Uterus (tissue), 4 donors: Measurements from ENCODE around the gene DNAH10. TPM values are rescaled to one million over a fixed set of nuclear protein-coding genes. Genes with fewer than 3 reads are reported as not detected.
A peak's percentile ranks its signal among the peaks of the same experiment; 100 is the strongest.

Experiments used
- DNase-seq, 2 donors: peaks; one replicate each; pipeline ENCODE4 v3.0.0-alpha.2; 2019 to 2020
- H3K27ac ChIP-seq, 2 donors: fragments of 200-600 bp; sonication (generic); 1 replicate in 1 of 2; 2 replicates in 1 of 2; pipeline ENCODE4 v1.5.1; 2016 to 2018
- H3K27me3 ChIP-seq, 2 donors: fragments of 200-600 bp; sonication (generic); one replicate each; pipeline ENCODE4 v1.5.1; 2018 to 2019; ENCODE audit warnings: control low read depth in 1 of 2
- H3K36me3 ChIP-seq, 2 donors: fragments of 200-600 bp; sonication (generic); one replicate each; pipeline ENCODE4 v1.5.1; 2019; ENCODE audit warnings: control low read depth in 1 of 2
- H3K4me1 ChIP-seq, 2 donors: fragments of 200-600 bp; sonication (generic); one replicate each; pipeline ENCODE4 v1.5.1; 2018 to 2019; ENCODE audit warnings: control low read depth in 1 of 2
- H3K4me3 ChIP-seq, 2 donors: fragments of 200-600 bp; sonication (generic); 1 replicate in 1 of 2; 2 replicates in 1 of 2; pipeline ENCODE4 v1.5.1; 2018 to 2019; ENCODE audit warnings: mild to moderate bottlenecking in 1 of 2
- H3K9me3 ChIP-seq, 2 donors: fragments of 200-600 bp; sonication (generic); one replicate each; pipeline ENCODE4 v1.5.1; 2019; ENCODE audit warnings: control low read depth in 1 of 2
- POLR2A ChIP-seq, 2 donors: fragments of 450-650 bp; IDR thresholded peaks; one replicate each; pipeline ENCODE4 v1.6.1; 2016; ENCODE audit warnings: antibody characterized with exemption in 2 of 2, mild to moderate bottlenecking in 1 of 2, moderate library complexity in 1 of 2
- intact Hi-C: fragments of 100-400 bp; cut with DNase I; formaldehyde crosslinking; loops from one replicate; pipeline ENCODE4 v1.15.1; 2023; ENCODE audit warnings: low total_unique reads
- total RNA-seq, 4 donors: library from RNA; depleted of rRNA in 3 of 4; stranded (reverse); fragments of >200 nt in 3 of 4; gene quantifications; one replicate each; pipeline versions ENCODE4 v1.1.0 to v1.2.4, GENCODE V29; 2014 to 2023
- TF ChIP-seq, protein P1 (sequence below), 4 experiments: fragments of 200-600 bp in 2 of 4; fragments of 450-650 bp in 2 of 4; sonication (generic) in 2 of 4; IDR thresholded peaks; one replicate each; pipeline ENCODE4 v1.5.1; 2016 to 2019; ENCODE audit warnings: antibody characterized with exemption in 4 of 4, mild to moderate bottlenecking in 2 of 4, moderate library complexity in 1 of 4
- donor health status: DM: yes; HTN: yes; CAD: no.

The DNAH10 gene
- total RNA-seq, 4 donors from 2014 or later, result under 0.01 to 3.9 (median 1.1) TPM

DNA sequence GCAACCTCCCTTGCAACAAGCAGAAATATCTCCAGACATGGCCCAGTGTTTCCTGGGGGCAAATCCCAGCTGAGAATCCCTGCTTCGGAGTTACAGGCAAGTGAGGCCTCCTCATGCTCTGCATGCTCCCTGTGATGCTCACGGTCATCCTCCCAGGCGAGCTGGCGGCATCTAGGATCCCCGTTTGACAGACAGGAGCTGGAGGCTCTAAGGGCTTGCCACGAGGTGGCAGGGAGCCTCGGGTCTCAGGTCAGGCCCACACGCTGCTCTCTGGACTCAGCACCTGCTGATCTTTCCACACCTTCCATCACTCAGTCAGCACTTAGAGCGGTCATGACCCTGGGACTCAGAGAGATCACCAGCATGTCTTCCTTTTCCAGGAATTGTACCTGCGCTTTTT, 130.8 kb downstream of the DNAH10 start:
- no peak overlapping the region for H3K27ac ChIP-seq
- TF ChIP-seq, protein P1, sequence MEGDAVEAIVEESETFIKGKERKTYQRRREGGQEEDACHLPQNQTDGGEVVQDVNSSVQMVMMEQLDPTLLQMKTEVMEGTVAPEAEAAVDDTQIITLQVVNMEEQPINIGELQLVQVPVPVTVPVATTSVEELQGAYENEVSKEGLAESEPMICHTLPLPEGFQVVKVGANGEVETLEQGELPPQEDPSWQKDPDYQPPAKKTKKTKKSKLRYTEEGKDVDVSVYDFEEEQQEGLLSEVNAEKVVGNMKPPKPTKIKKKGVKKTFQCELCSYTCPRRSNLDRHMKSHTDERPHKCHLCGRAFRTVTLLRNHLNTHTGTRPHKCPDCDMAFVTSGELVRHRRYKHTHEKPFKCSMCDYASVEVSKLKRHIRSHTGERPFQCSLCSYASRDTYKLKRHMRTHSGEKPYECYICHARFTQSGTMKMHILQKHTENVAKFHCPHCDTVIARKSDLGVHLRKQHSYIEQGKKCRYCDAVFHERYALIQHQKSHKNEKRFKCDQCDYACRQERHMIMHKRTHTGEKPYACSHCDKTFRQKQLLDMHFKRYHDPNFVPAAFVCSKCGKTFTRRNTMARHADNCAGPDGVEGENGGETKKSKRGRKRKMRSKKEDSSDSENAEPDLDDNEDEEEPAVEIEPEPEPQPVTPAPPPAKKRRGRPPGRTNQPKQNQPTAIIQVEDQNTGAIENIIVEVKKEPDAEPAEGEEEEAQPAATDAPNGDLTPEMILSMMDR (IDR thresholded peaks at IDR 0.05), result no peak
- no peak for TF ChIP-seq POLR2A (IDR thresholded peaks at IDR 0.05)
- no peak overlapping the region for H3K4me3 ChIP-seq
- H3K36me3 ChIP-seq, result no peaks in the 10 kb centered on the region
- H3K4me1 ChIP-seq, result no peaks in the 10 kb centered on the region
- H3K9me3 ChIP-seq, result no peaks in the 10 kb centered on the region
- no peaks in the 10 kb centered on the region for H3K27me3 ChIP-seq
- intact Hi-C loops, result no loop called here
- DNase-seq, result no peak

DNA sequence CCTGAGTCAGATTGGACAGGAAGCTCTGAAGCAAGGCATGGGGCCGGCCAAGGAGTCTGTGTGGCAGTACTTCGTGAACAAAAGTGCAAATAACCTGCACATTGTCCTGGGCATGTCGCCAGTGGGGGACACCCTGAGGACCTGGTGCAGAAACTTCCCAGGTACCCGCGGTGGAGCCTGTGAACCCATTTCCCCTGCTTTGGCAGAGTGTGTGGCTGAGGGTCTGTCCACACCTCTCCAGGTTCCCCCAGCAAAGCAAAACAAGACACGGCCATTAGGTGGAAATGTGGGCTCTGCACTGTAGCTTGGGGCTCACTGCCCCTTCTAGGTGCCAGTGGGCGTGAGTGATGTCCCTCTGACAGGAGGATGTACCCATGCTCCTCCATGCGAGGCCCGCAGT, 131.2 kb downstream of the DNAH10 start:
- H3K9me3 ChIP-seq, result no peaks in the 10 kb centered on the region
- intact Hi-C loops, result no loop called here
- H3K4me1 ChIP-seq, result no peaks in the 10 kb centered on the region
- no peaks in the 10 kb centered on the region for H3K27me3 ChIP-seq
- no peak overlapping the region for H3K4me3 ChIP-seq
- DNase-seq, result no peak
- H3K36me3 ChIP-seq, result no peaks in the 10 kb centered on the region
- H3K27ac ChIP-seq, result no peak overlapping the region
- no peak for TF ChIP-seq POLR2A (IDR thresholded peaks at IDR 0.05)
- TF ChIP-seq, protein P1 (IDR thresholded peaks at IDR 0.05), result no peak

DNA sequence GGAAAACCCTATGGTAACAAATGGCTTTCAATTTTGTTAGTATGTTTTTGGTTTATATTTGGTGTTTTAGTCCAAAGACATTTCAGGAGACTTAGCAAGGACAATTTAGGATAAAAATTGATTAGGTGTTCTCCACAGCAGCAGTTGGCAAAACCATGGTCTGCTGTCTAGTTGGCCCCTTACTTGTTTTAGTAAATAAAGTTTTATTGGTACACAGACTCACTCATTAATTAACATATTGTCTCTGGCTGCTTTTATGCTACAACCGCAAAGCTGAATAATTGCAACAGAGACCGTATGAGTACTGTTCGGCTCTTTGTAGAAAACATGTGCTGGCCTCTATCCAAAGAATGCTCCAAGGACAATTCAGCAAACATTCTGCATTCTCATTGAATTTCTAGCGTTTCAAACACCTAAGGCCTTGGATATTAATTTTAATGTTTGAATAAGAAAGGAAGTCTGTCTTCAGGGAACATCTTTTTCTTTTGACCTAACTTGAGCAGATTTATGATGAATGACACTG, 132.8 kb downstream of the DNAH10 start:
- H3K27ac ChIP-seq, result no peak overlapping the region
- TF ChIP-seq, protein P1 (IDR thresholded peaks at IDR 0.05), result no peak
- TF ChIP-seq POLR2A (IDR thresholded peaks at IDR 0.05), result no peak
- H3K4me3 ChIP-seq, result no peak overlapping the region
- no peaks in the 10 kb centered on the region for H3K4me1 ChIP-seq
- no peaks in the 10 kb centered on the region for H3K9me3 ChIP-seq
- intact Hi-C loops, result no loop called here
- H3K36me3 ChIP-seq, result no peaks in the 10 kb centered on the region
- H3K27me3 ChIP-seq, result no peaks in the 10 kb centered on the region
- no peak for DNase-seq

DNA sequence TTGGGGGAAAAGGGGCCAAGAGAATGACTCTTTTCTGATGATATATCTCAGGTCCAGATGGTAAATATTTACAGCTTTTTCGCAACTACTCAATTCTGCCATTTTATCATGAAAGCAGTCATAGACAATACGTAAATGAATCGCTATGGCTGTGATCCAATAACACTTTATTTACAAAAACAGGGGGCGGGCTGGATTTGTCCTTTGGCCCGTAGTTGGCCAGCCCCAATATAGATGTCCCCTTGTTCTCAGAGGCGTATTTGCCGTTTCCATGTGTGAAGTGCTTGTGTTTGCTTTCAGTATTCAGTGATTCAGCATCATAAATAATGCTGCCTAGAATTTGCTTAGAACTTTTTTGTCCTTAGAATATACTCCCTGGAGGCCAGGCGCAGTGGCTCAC, 133.3 kb downstream of the DNAH10 start:
- TF ChIP-seq, protein P1 (IDR thresholded peaks at IDR 0.05), result no peak
- no peak for TF ChIP-seq POLR2A (IDR thresholded peaks at IDR 0.05)
- H3K27ac ChIP-seq, result no peak overlapping the region

DNA sequence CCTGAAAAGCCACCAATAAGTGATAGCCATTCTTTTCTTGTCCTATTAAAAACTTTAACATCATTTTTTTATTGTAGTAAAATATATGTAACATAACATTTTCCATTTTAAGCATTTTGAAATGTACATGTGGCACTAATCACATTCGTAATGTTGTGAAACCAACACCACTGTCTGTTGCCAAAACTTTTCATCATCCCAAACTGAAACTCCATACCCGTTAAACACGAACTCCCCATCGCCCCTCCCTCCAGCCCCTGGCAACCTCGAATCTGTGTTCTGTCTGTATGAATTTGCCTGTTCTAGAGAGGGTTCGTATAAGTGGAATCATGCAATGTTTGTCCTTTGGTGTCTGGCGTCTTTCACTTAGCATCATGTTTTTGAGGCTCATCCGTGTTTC, 134.7 kb downstream of the DNAH10 start:
- Histone ChIP-seq H3K4me1 (no peaks in the 10 kb centered on the region), H3K27ac (no peak overlapping the region), H3K4me3 (no peak overlapping the region), H3K9me3 (no peaks in the 10 kb centered on the region), H3K36me3 (no peaks in the 10 kb centered on the region), H3K27me3 (no peaks in the 10 kb centered on the region)
- DNase-seq, result peak in 1 of 2 donors; percentile 31
- TF ChIP-seq, protein P1 (IDR thresholded peaks at IDR 0.05), result no peak
- TF ChIP-seq POLR2A (IDR thresholded peaks at IDR 0.05), result no peak
- intact Hi-C loops, result no loop called here

More for the DNA sequence above, 133.3 kb downstream of the DNAH10 start:
- intact Hi-C loops, result no loop called here
- no peak for DNase-seq
- Histone ChIP-seq H3K27me3 (no peaks in the 10 kb centered on the region), H3K36me3 (no peaks in the 10 kb centered on the region), H3K4me3 (no peak overlapping the region), H3K4me1 (no peaks in the 10 kb centered on the region), H3K9me3 (no peaks in the 10 kb centered on the region)
